ENCODE results near the gene G6PC3.
"Not testable (repeated sequence)": the region's sequence is repeated elsewhere in the genome, so short reads cannot be mapped to it uniquely, and the experiment has no call there.

The G6PC3 gene

GRCh38 chr17:44109312-44109630 lies 38.7 kb downstream of the G6PC3 start:
- no peak for DNase-seq

GRCh38 chr17:44110011-44110686 lies 39.6 kb downstream of the G6PC3 start:
- no peak for DNase-seq

- DNase-seq: peak; percentile 91
Measured at GRCh38 chr17:44110823-44111633, 40.5 kb downstream of the G6PC3 start.

- no peak for DNase-seq
Measured at GRCh38 chr17:44111777-44112176, 41.2 kb downstream of the G6PC3 start.

- no peak for DNase-seq
Measured at GRCh38 chr17:44112284-44113280, 42.0 kb downstream of the G6PC3 start.

- no peak for DNase-seq
Measured at GRCh38 chr17:44113382-44113781, 42.8 kb downstream of the G6PC3 start.

- DNase-seq: no peak
Measured at GRCh38 chr17:44113868-44114840, 43.6 kb downstream of the G6PC3 start.

GRCh38 chr17:44115585-44116415 lies 45.3 kb downstream of the G6PC3 start:
- DNase-seq: peak; percentile 31

GRCh38 chr17:44117351-44117750 lies 46.8 kb downstream of the G6PC3 start:
- DNase-seq: no peak

- DNase-seq: no peak
Measured at GRCh38 chr17:44118427-44119050, 48.0 kb downstream of the G6PC3 start.

- no peak for DNase-seq
Measured at GRCh38 chr17:44119062-44119461, 48.5 kb downstream of the G6PC3 start.

GRCh38 chr17:44119798-44120197 lies 49.3 kb downstream of the G6PC3 start:
- DNase-seq: no peak

- not testable (repeated sequence) for DNase-seq
Measured at GRCh38 chr17:44120281-44120680, 49.7 kb downstream of the G6PC3 start.

- no peak for DNase-seq
Measured at GRCh38 chr17:44120851-44121605, 50.5 kb downstream of the G6PC3 start.

GRCh38 chr17:44121997-44122815 lies 51.7 kb downstream of the G6PC3 start:
- DNase-seq: no peak

- DNase-seq: no peak
Measured at GRCh38 chr17:44122816-44123355, 52.4 kb downstream of the G6PC3 start.

- DNase-seq: peak; percentile 95
Measured at GRCh38 chr17:44123356-44124117, 53.0 kb downstream of the G6PC3 start, which contains the start of gene HDAC5. HDAC5 (minus strand) TSS chr17:44123641; CDS start chr17:44117515, 6,126 bp downstream.

- DNase-seq: no peak
Measured at GRCh38 chr17:44124118-44124438, 53.5 kb downstream of the G6PC3 start.
